GM12873 (cell line): ENCODE results near the gene ADAMTS13.

Experiments used
- TF ChIP-seq, protein P1 (sequence below): IDR thresholded peaks from 2 replicates; pipeline ENCODE4 v1.5.1; 2012; ENCODE audit warnings: low read depth, mild to moderate bottlenecking, moderate library complexity, low read length, control low read depth; ENCODE audit not compliant: insufficient read depth; ENCODE audit errors: missing control alignments

ADAMTS13 gene

GRCh38 chr9:133491656-133491925 lies 69.4 kb downstream of the ADAMTS13 start:
- TF ChIP-seq, protein P1, sequence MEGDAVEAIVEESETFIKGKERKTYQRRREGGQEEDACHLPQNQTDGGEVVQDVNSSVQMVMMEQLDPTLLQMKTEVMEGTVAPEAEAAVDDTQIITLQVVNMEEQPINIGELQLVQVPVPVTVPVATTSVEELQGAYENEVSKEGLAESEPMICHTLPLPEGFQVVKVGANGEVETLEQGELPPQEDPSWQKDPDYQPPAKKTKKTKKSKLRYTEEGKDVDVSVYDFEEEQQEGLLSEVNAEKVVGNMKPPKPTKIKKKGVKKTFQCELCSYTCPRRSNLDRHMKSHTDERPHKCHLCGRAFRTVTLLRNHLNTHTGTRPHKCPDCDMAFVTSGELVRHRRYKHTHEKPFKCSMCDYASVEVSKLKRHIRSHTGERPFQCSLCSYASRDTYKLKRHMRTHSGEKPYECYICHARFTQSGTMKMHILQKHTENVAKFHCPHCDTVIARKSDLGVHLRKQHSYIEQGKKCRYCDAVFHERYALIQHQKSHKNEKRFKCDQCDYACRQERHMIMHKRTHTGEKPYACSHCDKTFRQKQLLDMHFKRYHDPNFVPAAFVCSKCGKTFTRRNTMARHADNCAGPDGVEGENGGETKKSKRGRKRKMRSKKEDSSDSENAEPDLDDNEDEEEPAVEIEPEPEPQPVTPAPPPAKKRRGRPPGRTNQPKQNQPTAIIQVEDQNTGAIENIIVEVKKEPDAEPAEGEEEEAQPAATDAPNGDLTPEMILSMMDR, result no peak

DNA sequence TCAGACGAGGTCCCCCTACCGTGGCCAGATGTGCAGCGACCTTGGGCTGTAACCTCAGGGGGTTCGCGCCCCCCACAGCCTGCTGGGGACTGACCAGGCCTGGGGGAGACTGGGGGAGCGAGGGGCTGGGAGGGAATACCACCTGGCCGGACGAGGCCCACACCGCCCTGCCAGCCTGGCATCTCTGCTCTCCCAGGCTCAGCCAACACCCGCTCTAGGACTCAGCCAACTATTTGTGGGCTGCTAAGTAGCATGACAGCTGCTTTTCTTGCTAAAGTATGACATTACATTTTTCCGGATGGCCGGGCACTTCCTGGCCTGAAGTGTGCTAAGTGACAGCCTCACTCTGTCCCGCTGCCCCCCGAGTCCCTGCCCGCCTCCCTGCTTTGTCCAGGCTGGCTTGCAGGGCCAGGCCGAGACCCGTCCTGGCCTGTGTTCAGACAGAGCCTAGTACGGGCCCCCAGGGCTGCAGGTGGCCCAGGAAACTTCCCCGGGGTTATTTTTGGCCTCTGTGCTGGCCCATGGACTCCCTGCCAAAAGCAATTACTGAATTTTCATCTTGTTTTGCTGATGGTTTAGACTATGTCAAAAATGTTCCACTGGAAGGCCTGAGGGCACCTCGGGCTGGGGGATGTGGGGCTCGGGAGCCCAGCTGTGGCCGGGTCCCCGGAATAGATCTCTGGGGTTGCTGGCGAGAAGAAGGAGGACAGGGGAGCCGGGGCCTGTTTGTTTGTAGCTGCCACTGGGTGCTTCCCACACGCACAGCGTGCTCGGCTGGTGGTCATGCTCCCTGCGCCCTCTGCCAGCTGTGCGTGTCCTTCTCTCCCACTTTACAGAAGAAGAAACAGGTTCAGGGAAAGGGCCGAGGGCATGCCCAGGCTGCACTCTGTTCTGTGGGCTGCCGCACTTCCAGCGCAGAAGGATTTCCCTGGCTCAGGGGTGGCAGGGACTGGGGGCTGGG lies 70.2 kb downstream of the ADAMTS13 start:
- TF ChIP-seq, protein P1, result no peak

GRCh38 chr9:133493428-133493827 lies 71.3 kb downstream of the ADAMTS13 start:
- TF ChIP-seq, protein P1, result no peak

DNA sequence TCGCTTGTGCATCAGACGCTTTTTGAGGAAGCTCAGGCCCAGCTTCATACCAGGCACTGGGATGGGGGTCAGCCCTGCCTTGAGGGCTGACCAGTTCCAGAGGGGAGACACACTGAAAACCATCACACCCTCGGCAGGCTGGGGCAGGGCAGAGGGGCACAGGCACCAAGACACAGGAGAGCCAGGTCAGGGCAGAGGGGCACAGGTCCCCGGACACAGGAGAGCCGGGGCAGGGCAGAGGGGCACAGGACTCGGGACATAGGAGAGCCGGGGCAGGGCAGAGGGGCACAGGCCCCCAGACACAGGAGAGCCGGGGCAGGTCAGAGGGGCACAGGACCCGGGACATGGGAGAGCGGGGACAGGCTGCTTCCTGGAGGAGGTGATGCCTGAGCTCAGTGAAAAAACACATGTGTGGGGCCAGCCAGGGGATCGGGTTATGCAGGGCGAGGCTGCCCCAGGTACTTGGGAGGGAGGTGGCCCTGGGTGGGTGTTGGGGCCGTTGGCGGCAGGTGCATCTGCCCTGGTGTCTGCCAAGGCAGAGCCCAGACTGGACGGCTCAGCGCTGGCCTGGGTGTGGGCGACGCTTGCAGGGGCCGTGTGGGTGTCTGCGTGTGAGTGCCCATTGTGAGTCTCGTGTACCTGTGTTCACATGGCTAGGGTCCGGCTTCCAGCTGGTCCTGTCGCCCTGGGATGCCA lies 71.8 kb downstream of the ADAMTS13 start:
- TF ChIP-seq, protein P1, result no peak

GRCh38 chr9:133494636-133495326 lies 72.6 kb downstream of the ADAMTS13 start:
- TF ChIP-seq, protein P1, result no peak

GRCh38 chr9:133495327-133496293 lies 73.4 kb downstream of the ADAMTS13 start:
- TF ChIP-seq, protein P1, result no peak
